ENCODE results near the gene FSHR. TPM values are rescaled to one million over a fixed set of nuclear protein-coding genes. Genes with fewer than 3 reads are reported as not detected.

FSHR gene
- total RNA-seq, 1 donor from 2014 or later, result not detected

- no peak for DNase-seq
Measured at GRCh38 chr2:49029406-49029805, 124.9 kb downstream of the FSHR start.

DNA sequence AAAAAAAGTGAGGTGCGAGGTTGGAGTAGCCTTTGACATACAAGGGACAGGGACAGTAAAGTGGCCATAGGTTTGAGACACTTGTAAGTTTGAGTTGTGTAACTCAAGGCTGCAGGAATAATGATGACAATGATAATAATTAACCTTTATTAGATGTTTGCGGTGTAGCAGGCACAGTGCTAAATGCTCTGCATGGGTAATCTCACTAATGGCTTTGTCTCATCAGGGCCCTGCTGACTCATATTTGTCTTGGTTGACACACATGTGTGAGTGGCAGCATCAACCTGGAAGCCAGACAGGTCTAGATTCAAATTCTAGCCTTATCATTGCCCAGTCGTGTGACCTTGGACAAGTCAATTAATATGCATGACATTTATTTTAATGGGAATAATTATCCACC lies 126.2 kb downstream of the FSHR start:
- DNase-seq, result no peak

- no peak for DNase-seq
Measured at GRCh38 chr2:49026706-49027105, 127.6 kb downstream of the FSHR start.

GRCh38 chr2:49021271-49021670 lies 133.0 kb downstream of the FSHR start:
- DNase-seq, result no peak

- no peak for DNase-seq
Measured at GRCh38 chr2:49005261-49005660, 149.1 kb downstream of the FSHR start.

DNA sequence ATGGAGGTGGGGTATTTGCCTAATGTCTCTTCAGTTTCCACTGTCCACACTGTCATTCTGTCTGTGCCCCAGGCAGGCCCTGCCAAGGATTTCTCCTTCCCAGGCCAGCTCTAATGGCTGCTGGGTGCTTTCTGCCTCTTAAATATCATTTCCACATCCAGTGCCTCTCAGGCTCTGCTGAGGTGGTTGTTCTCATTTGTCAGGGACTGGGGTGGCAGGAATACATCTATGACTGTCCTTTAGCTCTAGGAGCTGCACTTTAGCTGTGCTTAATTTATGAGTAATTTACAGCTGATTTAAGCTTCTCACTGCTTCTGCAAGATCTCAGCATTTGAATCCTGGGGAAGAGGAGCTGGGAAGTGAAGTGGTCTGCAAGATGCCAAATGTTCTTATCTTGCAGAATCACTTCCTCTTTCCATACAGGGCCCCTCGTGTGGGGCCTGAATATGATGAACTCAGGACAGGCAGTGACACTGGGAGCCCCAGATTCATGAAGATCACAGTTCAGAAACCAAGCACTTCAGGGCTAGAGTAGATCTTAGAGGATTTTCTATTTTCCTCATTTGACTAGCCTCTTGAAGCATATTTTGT lies 150.2 kb downstream of the FSHR start:
- DNase-seq, result no peak

GRCh38 chr2:49003201-49003600 lies 151.1 kb downstream of the FSHR start:
- no peak for DNase-seq

GRCh38 chr2:49002750-49003149 lies 151.6 kb downstream of the FSHR start:
- DNase-seq, result peak; percentile 24

GRCh38 chr2:49000695-49001094 lies 153.6 kb downstream of the FSHR start:
- DNase-seq, result no peak

DNA sequence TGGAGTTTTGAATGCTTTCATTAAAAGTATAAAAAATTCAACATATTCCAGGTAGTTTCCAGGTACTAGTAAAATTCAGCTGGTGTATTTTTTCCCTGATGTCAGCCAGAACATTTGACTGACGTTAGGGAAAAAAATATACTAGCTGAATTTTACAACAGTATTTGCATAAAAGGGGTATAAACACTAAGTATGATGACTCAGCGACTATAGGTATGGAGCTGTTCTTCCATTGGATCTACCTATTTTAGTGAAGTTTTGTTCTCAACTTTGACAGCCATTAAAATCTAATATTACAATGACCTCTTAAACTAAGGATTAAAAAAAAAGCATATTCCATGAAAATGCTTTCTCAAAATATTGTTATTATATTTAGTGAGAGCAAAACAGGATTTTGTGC lies 155.9 kb downstream of the FSHR start:
- DNase-seq, result no peak

GRCh38 chr2:48993576-48993975 lies 160.7 kb downstream of the FSHR start:
- no peak for DNase-seq

GRCh38 chr2:48991415-48992131 lies 162.7 kb downstream of the FSHR start:
- no peak for DNase-seq

GRCh38 chr2:48984922-48985321 lies 169.4 kb downstream of the FSHR start:
- DNase-seq, result no peak

DNA sequence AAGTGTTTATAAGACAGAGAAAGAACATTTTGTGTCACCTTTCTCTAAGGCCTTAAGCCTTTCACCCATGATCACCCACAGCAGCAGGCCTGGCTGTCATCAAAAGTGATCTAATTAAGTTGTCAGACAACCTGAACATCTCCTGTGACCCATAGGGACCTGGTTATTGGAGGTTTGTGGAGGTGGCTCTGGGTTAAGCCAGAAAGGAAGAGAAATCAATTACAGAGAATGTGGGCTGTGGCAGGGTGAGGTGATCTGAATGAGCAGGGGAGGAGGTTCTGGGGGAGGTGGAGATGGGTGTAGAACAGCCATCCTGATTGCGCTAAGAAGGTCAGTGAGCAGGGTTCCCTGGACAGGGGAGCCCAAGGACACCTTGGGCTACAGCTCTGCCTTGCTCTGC lies 170.8 kb downstream of the FSHR start:
- no peak for DNase-seq

DNA sequence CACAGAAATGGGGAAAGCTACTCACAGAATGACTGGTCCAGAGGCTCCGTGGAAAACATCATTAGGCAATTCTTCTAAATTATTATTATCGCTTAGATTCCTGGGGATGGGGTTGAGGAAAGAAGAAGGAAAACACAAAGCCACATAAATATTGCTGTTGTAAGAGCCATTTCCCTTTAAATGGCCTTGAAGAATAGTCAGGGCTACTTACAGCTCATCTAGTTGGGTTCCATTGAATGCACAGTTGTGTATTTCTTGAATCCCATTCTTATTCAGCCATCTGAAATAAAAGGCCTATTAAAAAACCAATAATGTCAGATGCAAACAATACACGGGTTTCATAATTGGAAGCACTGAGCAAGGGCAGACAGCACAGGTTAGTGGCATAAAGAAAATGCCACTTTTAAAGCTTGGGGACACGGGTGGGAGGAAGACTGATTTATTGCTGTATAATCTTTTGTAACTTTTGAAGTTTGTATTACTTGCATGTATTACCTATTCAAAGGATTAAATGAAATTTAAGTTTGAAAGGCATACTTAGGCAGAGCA lies 171.4 kb downstream of the FSHR start:
- DNase-seq, result no peak

DNA sequence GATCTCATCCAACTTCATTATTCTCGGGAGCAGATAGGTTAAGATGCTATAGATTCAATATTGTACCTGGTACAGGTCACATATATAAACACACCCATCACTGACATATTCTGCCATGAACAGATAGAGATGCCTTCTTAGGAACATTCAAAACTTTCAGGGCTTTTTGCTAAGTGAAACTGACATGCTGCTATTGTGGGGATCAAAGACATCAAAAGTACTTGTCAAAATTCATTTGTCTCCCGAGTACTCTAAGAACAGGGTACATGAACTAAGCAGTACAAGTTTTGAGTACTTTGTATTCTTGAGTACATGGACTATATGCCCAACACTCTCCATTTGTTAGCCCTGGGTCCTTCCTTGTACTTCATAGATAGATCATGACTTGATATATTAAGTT lies 173.5 kb downstream of the FSHR start:
- DNase-seq, result no peak

GRCh38 chr2:48979691-48980090 lies 174.6 kb downstream of the FSHR start:
- no peak for DNase-seq

GRCh38 chr2:48978131-48978530 lies 176.2 kb downstream of the FSHR start:
- DNase-seq, result no peak

GRCh38 chr2:48971801-48972200 lies 182.5 kb downstream of the FSHR start:
- DNase-seq, result no peak

DNA sequence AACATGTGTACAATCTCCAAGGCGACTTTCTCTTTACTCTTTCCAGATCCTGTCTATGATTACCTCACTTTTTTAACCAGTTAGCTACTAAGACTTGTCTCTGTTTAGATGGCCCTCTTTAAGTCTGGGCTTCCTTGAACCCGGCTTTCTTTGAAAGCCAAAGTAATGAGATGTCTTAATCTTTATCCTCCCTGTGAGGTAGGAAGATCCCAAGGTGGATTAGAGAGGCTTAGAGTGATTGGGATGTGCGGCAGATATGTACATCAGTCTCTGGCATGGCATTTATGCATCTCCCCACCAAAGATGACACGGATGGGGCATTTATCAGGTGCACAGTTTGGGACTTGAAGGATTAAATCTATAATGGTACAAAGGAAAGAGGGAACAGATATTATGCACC lies 186.3 kb downstream of the FSHR start:
- no peak for DNase-seq

- no peak for DNase-seq
Measured at GRCh38 chr2:48965204-48965603, 189.1 kb downstream of the FSHR start.

- DNase-seq, result no peak
Measured at GRCh38 chr2:48961009-48961408, 193.3 kb downstream of the FSHR start.

- no peak for DNase-seq
Measured at GRCh38 chr2:48954935-48955334, 199.4 kb downstream of the FSHR start.

DNA sequence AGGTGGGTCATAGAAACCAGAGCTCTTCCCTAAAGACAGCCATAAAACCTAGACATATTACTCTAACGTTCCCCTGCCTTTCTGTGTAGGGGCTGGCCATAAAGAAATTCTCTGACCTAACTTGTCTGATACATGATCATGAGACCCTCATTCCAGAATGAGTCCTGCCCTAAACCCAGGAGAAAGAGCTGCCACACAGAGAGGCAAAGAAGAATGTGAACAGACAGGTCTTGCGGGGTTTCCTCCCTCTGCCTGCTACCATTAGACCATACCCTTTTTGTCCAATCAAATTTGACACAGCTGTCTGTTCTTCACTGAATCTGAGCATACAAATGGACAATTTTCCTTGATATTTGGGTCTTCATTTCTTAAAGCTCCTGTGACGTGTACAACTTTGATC lies 200.0 kb downstream of the FSHR start:
- DNase-seq, result no peak

Data from occipital lobe (tissue), 2 donors.